ENCODE measurements around the gene QRSL1. TPM values are rescaled to one million over a fixed set of nuclear protein-coding genes. Genes with fewer than 3 reads are reported as not detected.
"Not testable (repeated sequence)": the region's sequence is repeated elsewhere in the genome, so short reads cannot be mapped to it uniquely, and the experiment has no call there.

QRSL1 gene
- total and polyA plus RNA-seq, 10 of the 15 experiments (the other 5 are each of a cell fraction or from before 2014, with no cell fraction given): 11.9 to 23.5 (median 15.5) TPM

GRCh38 chr6:106700581-106700980, 71.2 kb downstream of the QRSL1 start (continued):
- TF ChIP-seq HSF1 (IDR thresholded peaks at IDR 0.05; ENCODE audit: low read depth, low read length) (no peak), IKZF1 (conservative IDR thresholded peaks at IDR 0.05) (no peak), KDM1A (IDR thresholded peaks at IDR 0.05; ENCODE audit: borderline replicate concordance) (no peak), SMARCA5 (IDR thresholded peaks at IDR 0.05) (no peak), SMC3 (IDR thresholded peaks at IDR 0.05; ENCODE audit: borderline replicate concordance, low read length) (no peak), RUNX3 (IDR thresholded peaks at IDR 0.05; ENCODE audit: low read length) (no peak)

- H3K4me3 ChIP-seq; H3K4me2 ChIP-seq (ENCODE audit: control insufficient read depth, insufficient read depth); RAD21 ChIA-PET (ENCODE audit: unreplicated experiment); FAIRE-seq; BruUV-seq (replicated peaks); H2AFZ ChIP-seq (ENCODE audit: control insufficient read depth, low read depth, low read length); POLR2A ChIA-PET; H3K36me3 ChIP-seq (ENCODE audit: control insufficient read depth in 2 of 2, insufficient read depth in 2 of 2, low read length in 1 of 2); H3K27ac ChIP-seq (ENCODE audit: control insufficient read depth, insufficient read depth); ATAC-seq; in situ Hi-C loops (cut with MboI); H4K20me1 ChIP-seq (ENCODE audit: control insufficient read depth, insufficient read depth); DNase-seq (ENCODE audit: low read depth, low spot score); H3K9ac ChIP-seq (ENCODE audit: control insufficient read depth, insufficient read depth, low read length); H3K79me2 ChIP-seq (ENCODE audit: control insufficient read depth, insufficient read depth, low read length); H3K9me3 ChIP-seq (replicated peaks; ENCODE audit: control insufficient read depth, insufficient read depth, low read length); H3K27me3 ChIP-seq (replicated peaks in 1 of 2; ENCODE audit: control insufficient read depth in 2 of 2, insufficient read depth in 2 of 2, low read length in 1 of 2): not testable (repeated sequence)
- ChIA-PET CTCF (interaction anchor here (1.1 to 2.6 kb wide), 4 partner anchors 11 to 278 kb away, joined by 4 to 13 read pairs (median 6); no protein-coding TSS in a partner anchor), SMC1A (ENCODE audit: uncharacterized antibody, unreplicated experiment) (interaction anchor here (1.3 to 2.2 kb wide), 2 partner anchors 11 to 13 kb away, joined by 3 to 7 read pairs; no protein-coding TSS in a partner anchor)
- WGBS (ENCODE audit: insufficient coverage, insufficient replicate concordance, low lambda C conversion rate, missing lambda C conversion rate): 94% methylated on average over 3 of the region's 3 CpGs
- peaks cover 17% of the 10 kb centered on the region for H3K4me1 ChIP-seq (ENCODE audit: control insufficient read depth, insufficient read depth, low read length)
- intact Hi-C loops (cut with micrococcal nuclease; ENCODE audit: unreplicated experiment): loop anchor here (5.0 kb wide), 2 partner anchors 64 to 276 kb away; no protein-coding TSS in a partner anchor
These were observed 71.8 kb downstream of the QRSL1 start for GRCh38 chr6:106701201-106701600.

All from GM12878 (cell line).